Measurements from ENCODE around the gene KRTAP4-12. TPM values are rescaled to one million over a fixed set of nuclear protein-coding genes. Genes with fewer than 3 reads are reported as not detected.

Gene KRTAP4-12
- polyA plus RNA-seq, 3 donors: not detected

DNA sequence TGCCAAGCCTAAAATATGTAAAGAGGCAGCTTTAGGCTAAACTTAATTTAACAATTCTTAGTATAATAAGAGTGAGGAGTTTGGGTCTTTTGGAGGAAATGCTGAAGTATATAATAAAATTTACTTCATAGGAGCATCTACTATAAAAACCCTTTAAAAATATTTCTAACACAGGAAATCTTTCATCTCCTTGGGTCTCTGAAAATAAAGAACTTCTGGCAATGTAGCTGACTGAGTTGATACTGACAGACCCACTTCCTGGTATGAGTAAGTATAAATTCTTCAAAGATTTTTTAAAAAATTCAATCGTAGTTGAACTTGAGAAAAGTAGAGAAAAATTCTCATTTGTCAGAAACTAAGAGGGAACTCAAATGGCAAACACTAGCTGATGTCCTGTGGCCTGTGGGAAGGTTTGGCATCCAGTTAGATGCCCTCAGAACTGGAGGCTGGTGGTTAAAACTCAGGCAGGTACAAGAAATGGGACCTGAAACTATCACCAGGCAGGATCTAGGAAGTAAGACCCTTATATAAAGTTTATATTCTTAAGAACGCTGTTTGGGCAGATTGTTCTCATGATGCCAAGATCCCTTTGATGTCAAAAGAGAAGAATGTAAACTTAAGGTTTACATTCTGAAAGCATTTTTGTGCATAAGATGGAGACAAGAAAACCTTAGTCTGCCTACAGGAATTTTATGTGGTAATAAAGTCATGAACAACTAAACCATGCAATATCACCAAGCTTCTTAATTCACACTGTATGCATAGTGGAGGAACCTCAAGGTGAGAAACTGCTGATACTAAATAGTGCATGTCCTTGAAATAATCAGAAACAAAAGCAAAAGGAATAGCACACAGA is 10.1 kb upstream of the KRTAP4-12 start:
- H3K27ac ChIP-seq (ENCODE audit: low read depth in 1 of 2, low read length in 2 of 2): no peak overlapping the region
- no CpG with 5 or more reads among the region's 2 CpGs for WGBS (ENCODE audit: insufficient coverage)
- no peak overlapping the region for H3K4me3 Mint-ChIP-seq
- TF ChIP-seq, protein P1, sequence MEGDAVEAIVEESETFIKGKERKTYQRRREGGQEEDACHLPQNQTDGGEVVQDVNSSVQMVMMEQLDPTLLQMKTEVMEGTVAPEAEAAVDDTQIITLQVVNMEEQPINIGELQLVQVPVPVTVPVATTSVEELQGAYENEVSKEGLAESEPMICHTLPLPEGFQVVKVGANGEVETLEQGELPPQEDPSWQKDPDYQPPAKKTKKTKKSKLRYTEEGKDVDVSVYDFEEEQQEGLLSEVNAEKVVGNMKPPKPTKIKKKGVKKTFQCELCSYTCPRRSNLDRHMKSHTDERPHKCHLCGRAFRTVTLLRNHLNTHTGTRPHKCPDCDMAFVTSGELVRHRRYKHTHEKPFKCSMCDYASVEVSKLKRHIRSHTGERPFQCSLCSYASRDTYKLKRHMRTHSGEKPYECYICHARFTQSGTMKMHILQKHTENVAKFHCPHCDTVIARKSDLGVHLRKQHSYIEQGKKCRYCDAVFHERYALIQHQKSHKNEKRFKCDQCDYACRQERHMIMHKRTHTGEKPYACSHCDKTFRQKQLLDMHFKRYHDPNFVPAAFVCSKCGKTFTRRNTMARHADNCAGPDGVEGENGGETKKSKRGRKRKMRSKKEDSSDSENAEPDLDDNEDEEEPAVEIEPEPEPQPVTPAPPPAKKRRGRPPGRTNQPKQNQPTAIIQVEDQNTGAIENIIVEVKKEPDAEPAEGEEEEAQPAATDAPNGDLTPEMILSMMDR (IDR thresholded peaks at IDR 0.05): no peak
- no peaks in the 10 kb centered on the region for H3K36me3 ChIP-seq (replicated peaks in 1 of 2; ENCODE audit: control insufficient read depth in 1 of 2, insufficient read depth in 2 of 2, low read length in 2 of 2)
- peaks cover 0 to 9% (median 4%) of the 10 kb centered on the region in 7 donors for H3K9me3 Mint-ChIP-seq
- no peak for DNase-seq
- H3K79me2 ChIP-seq (ENCODE audit: insufficient read depth, low read length): no peaks in the 10 kb centered on the region
- intact Hi-C loops (cut with micrococcal nuclease): no loop called here
- H3K4me1 Mint-ChIP-seq: no peaks in the 10 kb centered on the region
- no peak overlapping the region for H2AFZ ChIP-seq (ENCODE audit: insufficient read depth, low read depth, low read length, poor library complexity, severe bottlenecking)
- no peaks in the 10 kb centered on the region for H3K9me3 ChIP-seq (replicated peaks in 1 of 2; ENCODE audit: control insufficient read depth in 1 of 2, insufficient read depth in 1 of 2, low read length in 2 of 2)
- no peaks in the 10 kb centered on the region for H3K27me3 Mint-ChIP-seq (ENCODE audit: low read depth in 3 of 3)
- H3K36me3 Mint-ChIP-seq: no peaks in the 10 kb centered on the region
- H4K20me1 ChIP-seq (ENCODE audit: insufficient read depth, low read length): no peaks in the 10 kb centered on the region
- no peak overlapping the region for H3K27ac Mint-ChIP-seq
- H3K4me3 ChIP-seq (replicated peaks in 1 of 3; ENCODE audit: low read depth in 2 of 3, low read length in 3 of 3): no peak overlapping the region
- H3K4me1 ChIP-seq (ENCODE audit: control insufficient read depth in 1 of 2, insufficient read depth in 2 of 2, low read length in 2 of 2): no peaks in the 10 kb centered on the region
- H3K27me3 ChIP-seq (ENCODE audit: control insufficient read depth in 2 of 2, insufficient read depth in 2 of 2, low read length in 2 of 2): no peaks in the 10 kb centered on the region
- no peak overlapping the region for H3K9ac ChIP-seq (ENCODE audit: insufficient read depth, low read length, poor library complexity, severe bottlenecking)
- H3K4me2 ChIP-seq (replicated peaks; ENCODE audit: extremely low read depth, low read length, poor library complexity, severe bottlenecking): no peak overlapping the region

- no peak overlapping the region for H2AFZ ChIP-seq (ENCODE audit: insufficient read depth, low read depth, low read length, poor library complexity, severe bottlenecking)
- Mint-ChIP-seq H3K27me3 (ENCODE audit: low read depth in 3 of 3) (no peaks in the 10 kb centered on the region), H3K4me1 (no peaks in the 10 kb centered on the region), H3K9me3 (peaks cover 0 to 2% (median 0%) of the 10 kb centered on the region in 7 donors), H3K36me3 (no peaks in the 10 kb centered on the region), H3K27ac (no peak overlapping the region), H3K4me3 (no peak overlapping the region)
- TF ChIP-seq, protein P1 (IDR thresholded peaks at IDR 0.05): no peak
- H3K27me3 ChIP-seq (ENCODE audit: control insufficient read depth in 2 of 2, insufficient read depth in 2 of 2, low read length in 2 of 2): no peaks in the 10 kb centered on the region
- H3K79me2 ChIP-seq (ENCODE audit: insufficient read depth, low read length): no peaks in the 10 kb centered on the region
- H3K9ac ChIP-seq (ENCODE audit: insufficient read depth, low read length, poor library complexity, severe bottlenecking): no peak overlapping the region
- no peak for DNase-seq
- no peaks in the 10 kb centered on the region for H3K9me3 ChIP-seq (replicated peaks in 1 of 2; ENCODE audit: control insufficient read depth in 1 of 2, insufficient read depth in 1 of 2, low read length in 2 of 2)
- intact Hi-C loops (cut with micrococcal nuclease): no loop called here
- no peaks in the 10 kb centered on the region for H3K4me1 ChIP-seq (ENCODE audit: control insufficient read depth in 1 of 2, insufficient read depth in 2 of 2, low read length in 2 of 2)
- H3K27ac ChIP-seq (ENCODE audit: low read depth in 1 of 2, low read length in 2 of 2): no peak overlapping the region
- no peak overlapping the region for H3K4me2 ChIP-seq (replicated peaks; ENCODE audit: extremely low read depth, low read length, poor library complexity, severe bottlenecking)
- no peaks in the 10 kb centered on the region for H3K36me3 ChIP-seq (replicated peaks in 1 of 2; ENCODE audit: control insufficient read depth in 1 of 2, insufficient read depth in 2 of 2, low read length in 2 of 2)
- no peak overlapping the region for H3K4me3 ChIP-seq (replicated peaks in 1 of 3; ENCODE audit: low read depth in 2 of 3, low read length in 3 of 3)
- WGBS (ENCODE audit: insufficient coverage): 100% methylated on average over 2 of the region's 3 CpGs
- H4K20me1 ChIP-seq (ENCODE audit: insufficient read depth, low read length): no peaks in the 10 kb centered on the region
These were observed 8.0 kb upstream of the KRTAP4-12 start for GRCh38 chr17:41131979-41132378.

Data from CD14-positive monocyte (primary cell).